Measurements from ENCODE around the gene EXPH5.

GRCh38 chr11:108586600-108586999 is 7.0 kb downstream of the EXPH5 start:
- TF ChIP-seq CTCF (IDR thresholded peaks at IDR 0.05) (no peak), EZH2 (IDR thresholded peaks at IDR 0.05; ENCODE audit: borderline replicate concordance, insufficient read depth, low read depth, low read length, poor library complexity, severe bottlenecking) (no peak)
